ENCODE data around the gene SUN2. TPM values are rescaled to one million over a fixed set of nuclear protein-coding genes. Genes with fewer than 3 reads are reported as not detected.

SUN2 gene
- total RNA-seq, 1 donor from 2014 or later, result 896 TPM

- peak; percentile 69 to 96 for DNase-seq (ENCODE audit: low spot score in 2 of 2)
- Histone ChIP-seq H3K36me3 (no peaks in the 10 kb centered on the region), H3K27ac (peak within 1 kb of the TSS; percentile 94 to 98), H3K4me1 (peaks cover 13 to 37% of the 10 kb centered on the region in 2 donors), H3K27me3 (no peaks in the 10 kb centered on the region), H3K9me3 (no peaks in the 10 kb centered on the region), H3K4me3 (peak within 1 kb of the TSS; percentile 70 to 78)
- intact Hi-C loops (cut with DNase I), result loop anchor here (1.0 to 10.0 kb wide), 5 partner anchors 20 to 856 kb away; partner anchors contain the start of genes ANKRD54, DDX17, EIF3L and SUN2
- TF ChIP-seq CTCF (IDR thresholded peaks at IDR 0.05), result peak in 1 of 3 experiments; percentile 18
Measured at GRCh38 chr22:38700789-38701628, 54.8 kb downstream of the SUN2 start, which contains the start of gene JOSD1. TSS of gene JOSD1 (minus strand) at chr22:38700943. CDS start at chr22:38699987, 956 bp downstream.

- Histone ChIP-seq H3K4me1 (peaks cover 16 to 42% of the 10 kb centered on the region in 2 donors), H3K9me3 (no peaks in the 10 kb centered on the region), H3K27me3 (no peaks in the 10 kb centered on the region), H3K27ac (peak overlapping the region; percentile 94 to 98), H3K4me3 (peak overlapping the region; percentile 70 to 78), H3K36me3 (peaks cover 0 to 4% of the 10 kb centered on the region in 2 donors)
- no peak for TF ChIP-seq CTCF (IDR thresholded peaks at IDR 0.05)
- peak in 1 of 2 donors; percentile 84 for DNase-seq (ENCODE audit: low spot score in 2 of 2)
- intact Hi-C loops (cut with DNase I), result loop anchor here (2.0 to 10.0 kb wide), 4 partner anchors 20 to 856 kb away; partner anchors contain the start of genes ANKRD54, DDX17, EIF3L and TOMM22
Measured at GRCh38 chr22:38700270-38700788, 55.5 kb downstream of the SUN2 start.

GRCh38 chr22:38699784-38700183 is 56.0 kb downstream of the SUN2 start:
- TF ChIP-seq CTCF (IDR thresholded peaks at IDR 0.05), result no peak
- Histone ChIP-seq H3K27me3 (no peaks in the 10 kb centered on the region), H3K4me1 (peaks cover 16 to 46% of the 10 kb centered on the region in 2 donors), H3K27ac (peak overlapping the region; percentile 94 to 98), H3K36me3 (peaks cover 0 to 4% of the 10 kb centered on the region in 2 donors), H3K4me3 (peak overlapping the region; percentile 70 to 78), H3K9me3 (no peaks in the 10 kb centered on the region)
- no peak for DNase-seq (ENCODE audit: low spot score in 2 of 2)
- intact Hi-C loops (cut with DNase I), result loop anchor here (2.0 to 10.0 kb wide), 4 partner anchors 19 to 855 kb away; partner anchors contain the start of genes ANKRD54, DDX17, EIF3L and TOMM22

- Histone ChIP-seq H3K4me3 (peak overlapping the region; percentile 70 to 78), H3K27me3 (no peaks in the 10 kb centered on the region), H3K9me3 (no peaks in the 10 kb centered on the region), H3K4me1 (peaks cover 16 to 44% of the 10 kb centered on the region in 2 donors), H3K27ac (peak overlapping the region; percentile 94 to 98), H3K36me3 (peaks cover 0 to 4% of the 10 kb centered on the region in 2 donors)
- TF ChIP-seq CTCF (IDR thresholded peaks at IDR 0.05), result no peak
- intact Hi-C loops (cut with DNase I), result no loop called here
- no peak for DNase-seq (ENCODE audit: low spot score in 2 of 2)
Measured at GRCh38 chr22:38699143-38699542, 56.7 kb downstream of the SUN2 start.

- intact Hi-C loops (cut with DNase I), result no loop called here
- no peak for TF ChIP-seq CTCF (IDR thresholded peaks at IDR 0.05)
- Histone ChIP-seq H3K4me3 (peak overlapping the region; percentile 70 to 78), H3K4me1 (peaks cover 16 to 48% of the 10 kb centered on the region in 2 donors), H3K27ac (peak overlapping the region; percentile 94 to 98), H3K9me3 (no peaks in the 10 kb centered on the region), H3K36me3 (peaks cover 0 to 4% of the 10 kb centered on the region in 2 donors), H3K27me3 (no peaks in the 10 kb centered on the region)
- no peak for DNase-seq (ENCODE audit: low spot score in 2 of 2)
Measured at GRCh38 chr22:38698407-38699094, 57.2 kb downstream of the SUN2 start.

Data from ascending aorta (tissue), 2 donors.